Measurements from ENCODE around the gene RIMBP2.

The RIMBP2 gene

GRCh38 chr12:130639476-130640424, 76.3 kb downstream of the RIMBP2 start:
- H3K4me3 ChIP-seq (ENCODE audit: low read depth, low read length): no peak overlapping the region
- no peak for DNase-seq (ENCODE audit: low read depth)
- TF ChIP-seq CTCF (IDR thresholded peaks at IDR 0.05; ENCODE audit: insufficient read depth, low read depth, low read length, missing control alignments): no peak

DNA sequence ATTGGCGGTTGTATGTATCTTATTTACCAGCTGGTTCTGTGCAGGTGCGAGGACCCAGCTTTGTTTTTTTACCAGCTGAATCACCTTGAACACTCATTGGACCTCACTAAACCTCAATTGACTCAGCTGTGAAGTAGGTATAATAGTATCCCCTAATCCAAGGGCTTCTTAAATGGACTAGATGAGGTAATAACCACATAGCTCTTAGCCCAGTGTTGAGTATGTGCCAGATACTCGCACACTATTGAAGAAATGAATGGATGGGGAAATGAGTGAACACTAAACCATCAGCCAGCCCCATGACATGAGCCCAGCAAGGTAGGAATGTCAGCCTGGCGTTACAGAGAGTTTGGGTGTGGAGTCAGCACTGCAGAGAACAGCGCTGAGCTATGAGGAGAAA, 79.7 kb downstream of the RIMBP2 start:
- no peak for TF ChIP-seq CTCF (IDR thresholded peaks at IDR 0.05; ENCODE audit: insufficient read depth, low read depth, low read length, missing control alignments)
- H3K4me3 ChIP-seq (ENCODE audit: low read depth, low read length): no peak overlapping the region
- no peak for DNase-seq (ENCODE audit: low read depth)

DNA sequence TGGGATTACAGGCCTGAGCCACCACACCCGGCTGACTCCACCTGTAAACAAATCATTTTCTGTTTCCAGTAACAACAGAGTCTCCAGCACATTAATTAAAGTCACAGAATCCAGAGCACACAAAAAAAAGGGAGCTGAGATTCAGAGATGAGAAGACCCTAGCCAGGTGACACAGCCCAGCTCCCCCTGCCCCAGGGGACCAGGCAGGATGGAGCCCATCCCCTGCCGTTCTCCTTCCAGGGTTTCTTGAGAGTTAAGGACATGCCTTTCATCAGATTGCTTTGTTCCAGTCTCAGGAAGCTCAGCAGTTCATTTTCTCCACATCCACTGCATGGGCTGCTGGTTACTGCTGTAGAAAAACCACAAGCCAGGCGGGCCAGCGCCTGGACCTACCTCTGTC, 81.2 kb downstream of the RIMBP2 start:
- DNase-seq (ENCODE audit: low read depth): no peak
- TF ChIP-seq CTCF (IDR thresholded peaks at IDR 0.05; ENCODE audit: insufficient read depth, low read depth, low read length, missing control alignments): no peak
- no peak overlapping the region for H3K4me3 ChIP-seq (ENCODE audit: low read depth, low read length)

DNA sequence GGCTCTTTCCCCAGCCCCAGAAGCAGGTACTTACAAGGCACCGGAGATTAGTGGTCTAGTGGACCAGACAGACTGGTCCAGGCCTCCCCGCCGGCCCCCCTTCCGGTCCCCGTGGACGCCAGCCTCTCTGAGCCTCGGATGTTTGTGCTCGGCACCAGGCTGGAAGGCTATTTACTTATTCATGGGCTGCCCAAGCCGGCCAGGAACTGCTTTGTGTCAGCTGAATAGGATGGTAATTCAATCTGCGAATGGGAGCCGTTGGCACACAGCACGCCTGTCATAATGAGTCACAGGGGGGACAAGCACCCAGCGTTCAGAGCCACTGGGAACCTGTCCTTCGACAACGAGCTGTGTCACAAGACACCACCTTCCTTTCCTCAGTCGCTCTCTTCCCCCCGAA, 82.3 kb downstream of the RIMBP2 start:
- no peak for TF ChIP-seq CTCF (IDR thresholded peaks at IDR 0.05; ENCODE audit: insufficient read depth, low read depth, low read length, missing control alignments)
- no peak for DNase-seq (ENCODE audit: low read depth)
- no peak overlapping the region for H3K4me3 ChIP-seq (ENCODE audit: low read depth, low read length)

DNA sequence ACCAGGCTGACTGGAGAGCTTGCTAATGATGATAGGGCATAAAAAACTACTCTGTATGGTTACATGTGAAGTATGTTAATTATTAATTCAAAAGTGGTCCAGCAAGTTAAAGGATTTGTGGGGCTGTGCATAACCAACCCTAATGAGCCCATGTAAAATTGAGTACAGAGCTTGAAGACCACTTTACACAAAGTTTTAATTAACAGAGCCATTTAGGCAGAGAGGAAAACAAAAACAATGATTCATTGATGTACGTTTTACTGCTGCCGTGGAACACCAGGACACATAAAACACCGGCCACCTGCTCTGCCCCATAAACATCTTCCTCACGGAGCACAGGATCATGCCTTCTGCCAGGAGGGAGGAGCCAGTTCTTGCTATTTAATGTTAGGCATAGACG, 83.5 kb downstream of the RIMBP2 start:
- DNase-seq (ENCODE audit: low read depth): no peak
- TF ChIP-seq CTCF (IDR thresholded peaks at IDR 0.05; ENCODE audit: insufficient read depth, low read depth, low read length, missing control alignments): no peak
- H3K4me3 ChIP-seq (ENCODE audit: low read depth, low read length): no peak overlapping the region

GRCh38 chr12:130628304-130628703, 87.8 kb downstream of the RIMBP2 start:
- TF ChIP-seq CTCF (IDR thresholded peaks at IDR 0.05; ENCODE audit: insufficient read depth, low read depth, low read length, missing control alignments): no peak
- no peak overlapping the region for H3K4me3 ChIP-seq (ENCODE audit: low read depth, low read length)
- no peak for DNase-seq (ENCODE audit: low read depth)

DNA sequence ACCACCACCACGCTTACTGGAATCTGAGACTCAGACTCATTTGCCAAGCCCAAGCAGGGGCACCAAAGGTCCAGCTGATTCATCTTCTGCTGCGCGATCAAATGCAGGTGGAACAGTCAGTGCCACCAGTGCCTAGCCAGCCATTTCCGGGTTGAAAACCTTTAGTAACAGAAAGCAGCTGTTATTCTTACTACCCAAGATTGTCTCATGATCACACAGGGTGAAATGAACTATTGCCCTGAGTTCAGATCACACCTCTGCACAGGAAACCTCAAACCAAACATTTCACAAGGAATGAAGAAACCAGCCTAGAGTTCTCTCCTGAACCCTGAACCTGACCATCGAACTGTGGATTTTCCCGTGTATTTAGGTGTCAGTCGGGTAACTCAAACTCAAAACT, 88.9 kb downstream of the RIMBP2 start:
- DNase-seq (ENCODE audit: low read depth): no peak
- no peak for TF ChIP-seq CTCF (IDR thresholded peaks at IDR 0.05; ENCODE audit: insufficient read depth, low read depth, low read length, missing control alignments)
- H3K4me3 ChIP-seq (ENCODE audit: low read depth, low read length): no peak overlapping the region

Data from GM12865 (cell line).